ENCODE results near the gene CADM1.
"Not testable (repeated sequence)": the region's sequence is repeated elsewhere in the genome, so short reads cannot be mapped to it uniquely, and the experiment has no call there.

The CADM1 gene

DNA sequence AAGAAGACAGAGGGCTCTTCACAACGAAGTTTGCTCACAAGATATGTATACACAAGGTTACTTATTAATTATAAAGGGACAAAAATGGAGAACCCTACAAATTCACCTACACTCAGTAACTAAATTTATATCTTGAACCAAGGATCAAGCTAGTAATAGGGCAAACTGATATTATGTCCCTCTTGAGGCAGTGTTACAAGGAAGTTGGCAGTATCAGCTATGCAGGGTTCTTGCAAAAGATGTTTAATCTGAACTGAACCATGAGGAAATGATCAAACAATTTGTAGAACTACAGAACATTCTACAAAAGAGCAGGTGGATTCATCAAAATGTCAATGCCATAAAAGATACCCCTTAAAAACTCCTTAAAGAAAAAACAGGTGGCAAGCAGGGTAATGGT is 10.7 kb downstream of the CADM1 start:
- no peak for DNase-seq
- in situ Hi-C loops (cut with HindIII; ENCODE audit: low pct_ligation_motif_present, low pct_unique_long_range_greater_than_20kb, low sequenced_read_pairs), result no loop called here

DNA sequence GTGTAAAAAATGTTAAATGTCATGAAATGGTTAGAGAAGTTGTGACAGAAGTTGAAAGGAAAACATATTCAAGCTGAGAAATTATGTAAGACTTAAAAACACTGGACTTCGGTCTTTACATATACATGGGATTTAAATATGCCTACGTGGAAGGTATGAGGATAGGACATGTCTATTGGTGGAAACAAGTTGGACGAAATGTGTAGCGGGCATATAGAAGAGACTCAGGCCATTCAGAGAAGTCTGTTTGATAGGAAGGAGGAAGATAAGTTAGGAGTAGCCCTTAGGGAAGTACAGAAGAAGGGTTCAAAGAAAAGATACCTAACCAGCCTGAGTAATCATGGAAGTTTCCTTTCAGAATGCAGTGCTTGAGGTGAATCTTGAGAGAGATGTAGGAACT is 14.7 kb downstream of the CADM1 start:
- DNase-seq, result no peak
- in situ Hi-C loops (cut with HindIII; ENCODE audit: low pct_ligation_motif_present, low pct_unique_long_range_greater_than_20kb, low sequenced_read_pairs), result no loop called here

- in situ Hi-C loops (cut with HindIII; ENCODE audit: low pct_ligation_motif_present, low pct_unique_long_range_greater_than_20kb, low sequenced_read_pairs), result no loop called here
- peak; percentile 93 for DNase-seq
Measured at GRCh38 chr11:115488945-115489344, 15.3 kb downstream of the CADM1 start.

DNA sequence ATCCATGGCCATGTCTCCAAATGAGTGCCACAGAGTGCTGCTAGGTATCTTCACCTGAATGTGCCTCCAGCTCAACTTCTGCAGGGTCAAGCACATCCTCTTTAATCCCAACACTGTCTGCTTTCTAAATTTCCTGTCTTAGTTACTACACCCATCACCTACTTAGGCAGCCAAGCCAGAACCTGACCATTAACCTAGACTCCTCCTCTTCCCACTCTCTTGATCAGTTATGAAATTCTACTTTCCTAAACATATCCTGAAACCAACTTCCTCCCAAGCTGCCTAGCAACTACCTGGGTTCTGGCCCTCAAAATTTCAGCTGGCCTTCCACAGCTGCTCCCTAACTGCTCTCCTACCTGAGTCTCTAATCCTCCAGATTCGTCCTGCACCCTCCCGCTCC is 22.7 kb downstream of the CADM1 start:
- DNase-seq, result no peak
- in situ Hi-C loops (cut with HindIII; ENCODE audit: low pct_ligation_motif_present, low pct_unique_long_range_greater_than_20kb, low sequenced_read_pairs), result no loop called here

GRCh38 chr11:115480611-115481010 is 23.6 kb downstream of the CADM1 start:
- in situ Hi-C loops (cut with HindIII; ENCODE audit: low pct_ligation_motif_present, low pct_unique_long_range_greater_than_20kb, low sequenced_read_pairs), result no loop called here
- DNase-seq, result no peak

- no peak for DNase-seq
- in situ Hi-C loops (cut with HindIII; ENCODE audit: low pct_ligation_motif_present, low pct_unique_long_range_greater_than_20kb, low sequenced_read_pairs), result no loop called here
Measured at GRCh38 chr11:115477410-115477809, 26.8 kb downstream of the CADM1 start.

DNA sequence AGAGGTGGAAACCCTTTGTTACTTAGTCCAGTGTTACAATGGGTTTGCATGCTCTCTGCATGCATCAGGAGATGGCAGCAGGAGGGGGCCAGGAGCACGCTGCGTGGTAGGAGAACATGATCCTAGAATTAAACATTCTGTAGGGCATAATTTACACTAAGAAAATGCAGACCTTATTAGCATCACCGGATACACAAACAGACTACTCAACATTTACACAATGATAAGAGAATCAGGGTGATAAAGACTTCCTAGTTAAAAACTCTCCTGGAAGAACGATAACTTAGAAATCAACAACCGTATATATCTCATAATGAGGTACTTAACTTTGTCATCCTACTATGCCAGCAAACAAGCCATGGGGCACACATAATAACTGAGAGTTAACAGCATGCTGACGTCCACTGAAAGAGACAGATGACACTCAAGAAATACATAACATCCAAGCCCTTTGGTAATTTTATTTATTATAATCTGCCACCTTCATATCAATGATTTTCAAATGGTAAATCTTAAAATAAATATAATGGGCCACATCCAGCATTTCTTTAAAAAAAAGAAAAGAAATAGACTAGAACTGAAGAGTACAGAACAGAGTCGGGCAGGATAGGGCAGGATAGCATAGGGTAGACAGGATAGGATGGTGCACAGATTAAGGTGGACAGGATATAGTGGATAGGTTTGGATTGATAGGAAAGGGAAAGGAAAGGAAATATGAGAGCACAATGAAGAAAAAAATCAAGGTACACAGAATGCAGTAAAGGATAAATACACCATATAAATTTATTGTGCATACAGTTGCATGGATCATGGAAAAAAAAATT is 27.5 kb downstream of the CADM1 start:
- in situ Hi-C loops (cut with HindIII; ENCODE audit: low pct_ligation_motif_present, low pct_unique_long_range_greater_than_20kb, low sequenced_read_pairs), result no loop called here
- no peak for DNase-seq

DNA sequence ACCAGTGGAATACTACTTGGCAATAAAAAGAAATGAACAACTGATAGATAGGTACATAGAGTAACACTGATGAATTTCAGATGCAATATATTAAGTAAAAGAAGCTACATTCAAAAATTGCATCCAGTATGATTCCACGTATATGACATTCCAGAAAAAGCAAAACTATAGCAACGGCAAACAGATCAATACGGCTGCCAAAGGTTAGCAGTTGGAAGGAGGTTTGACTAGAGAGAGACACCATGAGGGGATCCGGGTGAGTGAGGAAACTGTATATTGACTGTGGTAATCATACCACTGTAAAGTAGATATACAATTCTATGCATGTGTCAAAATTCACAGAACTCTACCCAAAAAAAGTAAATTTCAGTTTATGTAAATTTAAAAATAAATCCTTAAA is 28.7 kb downstream of the CADM1 start:
- DNase-seq, result no peak
- in situ Hi-C loops (cut with HindIII; ENCODE audit: low pct_ligation_motif_present, low pct_unique_long_range_greater_than_20kb, low sequenced_read_pairs), result no loop called here

- not testable (repeated sequence) for DNase-seq
Measured at GRCh38 chr11:115474306-115474705, 29.9 kb downstream of the CADM1 start.

DNA sequence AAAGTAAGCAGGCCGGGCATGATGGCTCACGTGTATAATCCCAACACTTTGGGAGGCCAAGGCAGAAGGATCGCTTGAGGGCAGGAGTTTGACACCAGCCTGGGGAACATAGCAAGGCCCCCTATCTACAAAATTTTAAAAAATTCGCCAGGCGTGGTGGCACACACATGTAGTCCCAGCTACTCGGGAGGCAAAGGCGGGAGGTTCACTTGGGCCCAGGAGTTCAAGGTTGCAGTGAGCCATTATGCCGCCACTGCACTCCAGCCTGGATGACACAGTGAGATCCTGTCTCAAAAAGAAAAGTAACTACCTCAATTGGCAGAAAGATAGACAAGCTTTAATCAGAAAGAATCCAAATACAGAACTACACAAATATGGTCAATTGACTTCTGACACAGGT is 31.0 kb downstream of the CADM1 start:
- in situ Hi-C loops (cut with HindIII; ENCODE audit: low pct_ligation_motif_present, low pct_unique_long_range_greater_than_20kb, low sequenced_read_pairs), result no loop called here
- DNase-seq, result no peak

More at GRCh38 chr11:115474306-115474705, 29.9 kb downstream of the CADM1 start:
- in situ Hi-C loops (cut with HindIII; ENCODE audit: low pct_ligation_motif_present, low pct_unique_long_range_greater_than_20kb, low sequenced_read_pairs), result not testable (repeated sequence)

- in situ Hi-C loops (cut with HindIII; ENCODE audit: low pct_ligation_motif_present, low pct_unique_long_range_greater_than_20kb, low sequenced_read_pairs), result no loop called here
- no peak for DNase-seq
Measured at GRCh38 chr11:115471367-115471766, 32.8 kb downstream of the CADM1 start.

- DNase-seq, result no peak
Measured at GRCh38 chr11:115470928-115471327, 33.3 kb downstream of the CADM1 start.

GRCh38 chr11:115469361-115469760 is 34.9 kb downstream of the CADM1 start:
- in situ Hi-C loops (cut with HindIII; ENCODE audit: low pct_ligation_motif_present, low pct_unique_long_range_greater_than_20kb, low sequenced_read_pairs), result no loop called here
- no peak for DNase-seq

More at GRCh38 chr11:115470928-115471327, 33.3 kb downstream of the CADM1 start:
- in situ Hi-C loops (cut with HindIII; ENCODE audit: low pct_ligation_motif_present, low pct_unique_long_range_greater_than_20kb, low sequenced_read_pairs), result no loop called here

DNA sequence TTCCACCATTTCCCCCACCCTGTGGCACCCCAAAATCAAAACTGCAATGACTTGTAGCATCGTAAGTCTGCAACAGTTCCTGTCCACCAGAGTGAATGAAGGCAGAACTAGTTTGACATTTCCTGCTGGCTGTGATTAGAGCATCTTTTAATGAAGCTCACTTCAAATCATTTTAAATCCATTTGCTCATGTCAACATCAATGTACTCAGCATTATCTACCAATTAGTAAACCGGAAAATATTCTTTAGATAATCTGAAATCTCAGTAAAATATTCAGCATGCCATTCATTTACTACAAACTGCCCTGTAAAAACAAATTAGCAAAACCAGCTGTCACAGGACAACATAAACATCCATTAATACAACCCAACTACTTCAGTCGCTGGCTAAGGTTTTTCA is 38.1 kb downstream of the CADM1 start:
- in situ Hi-C loops (cut with HindIII; ENCODE audit: low pct_ligation_motif_present, low pct_unique_long_range_greater_than_20kb, low sequenced_read_pairs), result no loop called here
- DNase-seq, result no peak

DNA sequence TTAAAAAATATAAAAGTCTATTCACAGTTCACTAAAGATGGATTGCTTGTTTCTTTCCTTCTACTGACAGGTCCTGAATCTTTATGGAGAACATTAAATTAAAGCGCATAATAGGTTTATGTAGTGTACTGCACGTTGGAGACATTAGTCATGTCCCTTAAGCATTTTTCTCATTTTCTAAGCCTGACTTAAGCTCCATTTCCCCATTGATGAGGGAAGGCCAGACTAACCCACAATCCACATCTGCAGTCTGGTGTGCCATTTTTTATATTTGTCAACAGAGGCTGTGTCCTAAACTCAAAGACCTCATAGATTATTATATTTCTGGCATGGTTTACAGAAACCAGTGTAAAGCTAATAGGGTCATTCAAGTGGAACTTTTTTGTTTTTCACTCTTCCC is 39.9 kb downstream of the CADM1 start:
- DNase-seq, result peak; percentile 28
- in situ Hi-C loops (cut with HindIII; ENCODE audit: low pct_ligation_motif_present, low pct_unique_long_range_greater_than_20kb, low sequenced_read_pairs), result no loop called here

DNA sequence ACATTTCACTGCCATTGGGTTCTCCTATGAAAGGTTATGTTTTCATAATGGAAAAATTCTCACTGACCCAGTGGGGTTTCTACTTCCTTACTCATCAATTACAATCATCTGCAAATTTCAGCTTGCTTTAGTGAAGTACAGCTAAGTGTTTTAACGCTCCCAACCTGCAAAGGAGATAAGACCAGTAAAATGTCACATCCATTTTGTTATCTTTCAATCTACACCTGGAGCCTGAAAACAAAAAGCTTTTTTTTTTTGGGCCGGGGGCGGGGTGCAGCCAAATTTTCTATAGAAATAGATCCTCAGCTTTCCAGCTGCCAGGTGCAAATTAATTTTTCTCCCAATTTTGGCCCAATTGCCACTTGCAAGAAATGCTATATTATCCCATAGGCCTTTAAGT is 40.6 kb downstream of the CADM1 start:
- no peak for DNase-seq
- in situ Hi-C loops (cut with HindIII; ENCODE audit: low pct_ligation_motif_present, low pct_unique_long_range_greater_than_20kb, low sequenced_read_pairs), result no loop called here

- DNase-seq, result no peak
- in situ Hi-C loops (cut with HindIII; ENCODE audit: low pct_ligation_motif_present, low pct_unique_long_range_greater_than_20kb, low sequenced_read_pairs), result no loop called here
Measured at GRCh38 chr11:115462757-115463156, 41.5 kb downstream of the CADM1 start.

- in situ Hi-C loops (cut with HindIII; ENCODE audit: low pct_ligation_motif_present, low pct_unique_long_range_greater_than_20kb, low sequenced_read_pairs), result no loop called here
- peak; percentile 54 for DNase-seq
Measured at GRCh38 chr11:115462004-115462541, 42.1 kb downstream of the CADM1 start.

GRCh38 chr11:115460512-115460911 is 43.7 kb downstream of the CADM1 start:
- DNase-seq, result no peak
- in situ Hi-C loops (cut with HindIII; ENCODE audit: low pct_ligation_motif_present, low pct_unique_long_range_greater_than_20kb, low sequenced_read_pairs), result no loop called here

- in situ Hi-C loops (cut with HindIII; ENCODE audit: low pct_ligation_motif_present, low pct_unique_long_range_greater_than_20kb, low sequenced_read_pairs), result no loop called here
Measured at GRCh38 chr11:115459563-115459962, 44.7 kb downstream of the CADM1 start.

More at GRCh38 chr11:115459563-115459962, 44.7 kb downstream of the CADM1 start:
- DNase-seq, result peak; percentile 61
